Body of pancreas (tissue), 4 donors: Measurements from ENCODE around the gene IKZF1.

Experiments
- POLR2A ChIP-seq, 3 donors: fragments of 450-650 bp; IDR thresholded peaks; one replicate each; pipeline ENCODE4 v1.6.1; 2016; ENCODE audit warnings: antibody characterized with exemption in 3 of 3, mild to moderate bottlenecking in 2 of 3
- TF ChIP-seq, protein P1 (sequence below), 7 experiments: fragments of 450-650 bp in 4 of 7; fragments of 200-600 bp in 3 of 7; sonication (generic) in 3 of 7; IDR thresholded peaks; one replicate each; pipeline ENCODE4 v1.5.1; 2016 to 2019; ENCODE audit warnings: antibody characterized with exemption in 7 of 7

GRCh38 chr7:50415844-50416364 is 111.4 kb downstream of the IKZF1 start:
- TF ChIP-seq, protein P1, sequence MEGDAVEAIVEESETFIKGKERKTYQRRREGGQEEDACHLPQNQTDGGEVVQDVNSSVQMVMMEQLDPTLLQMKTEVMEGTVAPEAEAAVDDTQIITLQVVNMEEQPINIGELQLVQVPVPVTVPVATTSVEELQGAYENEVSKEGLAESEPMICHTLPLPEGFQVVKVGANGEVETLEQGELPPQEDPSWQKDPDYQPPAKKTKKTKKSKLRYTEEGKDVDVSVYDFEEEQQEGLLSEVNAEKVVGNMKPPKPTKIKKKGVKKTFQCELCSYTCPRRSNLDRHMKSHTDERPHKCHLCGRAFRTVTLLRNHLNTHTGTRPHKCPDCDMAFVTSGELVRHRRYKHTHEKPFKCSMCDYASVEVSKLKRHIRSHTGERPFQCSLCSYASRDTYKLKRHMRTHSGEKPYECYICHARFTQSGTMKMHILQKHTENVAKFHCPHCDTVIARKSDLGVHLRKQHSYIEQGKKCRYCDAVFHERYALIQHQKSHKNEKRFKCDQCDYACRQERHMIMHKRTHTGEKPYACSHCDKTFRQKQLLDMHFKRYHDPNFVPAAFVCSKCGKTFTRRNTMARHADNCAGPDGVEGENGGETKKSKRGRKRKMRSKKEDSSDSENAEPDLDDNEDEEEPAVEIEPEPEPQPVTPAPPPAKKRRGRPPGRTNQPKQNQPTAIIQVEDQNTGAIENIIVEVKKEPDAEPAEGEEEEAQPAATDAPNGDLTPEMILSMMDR (IDR thresholded peaks at IDR 0.05), result no peak
- TF ChIP-seq POLR2A (IDR thresholded peaks at IDR 0.05), result no peak
